Glomerular endothelial cell (primary cell): ENCODE results near the gene CARD9. TPM values are rescaled to one million over a fixed set of nuclear protein-coding genes. Genes with fewer than 3 reads are reported as not detected.

Source experiments
- DNase-seq: peaks from one replicate; pipeline ENCODE4 v3.0.0-alpha.2; 2011; ENCODE audit warnings: low read depth, low spot score; ENCODE audit errors: extremely low read depth
- total RNA-seq: library from RNA; depleted of rRNA; stranded (reverse); fragments of >200 nt; gene quantifications from 2 replicates; pipeline ENCODE4 v1.2.3, GENCODE V29; 2015

Gene CARD9
- total RNA-seq, 1 donor from 2014 or later: 0.23 TPM

DNA sequence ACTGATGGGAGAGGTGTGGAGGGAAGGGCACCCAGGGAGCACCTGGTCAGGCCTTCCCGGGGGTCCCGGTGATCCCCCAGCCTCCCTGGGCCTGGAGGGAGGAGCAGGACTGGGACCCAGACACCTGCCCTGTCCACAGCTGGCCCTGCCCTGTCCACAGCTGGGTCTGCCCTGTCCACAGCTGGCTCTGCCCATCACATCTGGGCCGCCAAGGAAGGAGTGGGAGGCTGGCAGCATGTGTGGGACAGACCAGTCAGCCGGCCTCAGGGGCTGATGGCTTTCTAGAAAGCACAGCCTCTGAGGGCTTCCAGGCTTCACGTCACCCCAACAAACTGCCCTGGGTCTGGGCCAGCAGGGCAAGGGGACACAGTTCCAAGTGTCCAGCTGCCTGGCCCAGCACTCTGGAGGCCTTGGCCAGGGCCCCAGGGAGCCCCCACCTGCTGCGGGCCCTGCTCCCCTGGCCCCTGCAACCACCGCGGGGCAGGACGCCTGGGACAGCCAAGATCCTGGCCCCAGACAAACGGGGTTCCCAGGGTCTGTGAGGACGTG, 22.1 kb downstream of the CARD9 start:
- DNase-seq: no peak

DNA sequence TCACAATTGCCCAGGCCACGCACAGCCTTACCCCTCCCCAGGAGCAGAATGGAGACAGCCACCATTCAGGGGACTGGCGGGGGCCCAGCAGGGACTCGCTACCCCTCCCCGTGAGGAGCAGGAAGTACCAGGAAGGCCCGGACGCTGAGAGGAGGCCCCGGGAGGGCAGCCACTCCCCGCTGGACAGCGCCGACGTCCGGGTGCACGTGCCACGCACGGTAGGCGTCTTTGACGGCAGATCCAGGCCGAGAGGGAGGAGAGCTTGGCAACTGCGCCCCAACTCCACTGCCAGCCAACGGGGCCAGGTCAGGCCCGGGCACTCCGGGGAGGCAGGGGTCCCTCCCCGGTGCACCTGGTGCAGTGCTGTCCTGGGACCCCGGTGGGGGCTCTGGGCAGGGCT, 23.9 kb downstream of the CARD9 start:
- no peak for DNase-seq

DNA sequence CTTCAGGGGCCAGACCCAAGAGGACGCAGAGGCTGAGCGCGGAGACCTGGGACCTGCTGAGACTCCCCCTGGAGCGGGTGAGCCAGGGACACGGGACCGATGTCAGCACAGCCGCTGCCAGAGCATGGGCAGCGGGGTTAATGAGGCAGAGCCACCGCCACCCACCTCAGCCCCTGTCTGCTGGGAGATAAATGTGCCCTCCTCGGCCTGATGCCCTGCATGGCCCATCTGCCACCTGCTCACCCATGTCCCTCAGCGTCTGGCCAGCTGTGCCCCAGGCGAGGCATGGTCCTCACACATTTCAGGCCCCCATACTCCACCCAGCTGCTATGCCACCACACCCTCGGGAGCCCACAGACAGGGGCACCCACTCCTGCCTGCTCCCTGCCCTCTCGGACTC, 24.8 kb downstream of the CARD9 start:
- no peak for DNase-seq

DNA sequence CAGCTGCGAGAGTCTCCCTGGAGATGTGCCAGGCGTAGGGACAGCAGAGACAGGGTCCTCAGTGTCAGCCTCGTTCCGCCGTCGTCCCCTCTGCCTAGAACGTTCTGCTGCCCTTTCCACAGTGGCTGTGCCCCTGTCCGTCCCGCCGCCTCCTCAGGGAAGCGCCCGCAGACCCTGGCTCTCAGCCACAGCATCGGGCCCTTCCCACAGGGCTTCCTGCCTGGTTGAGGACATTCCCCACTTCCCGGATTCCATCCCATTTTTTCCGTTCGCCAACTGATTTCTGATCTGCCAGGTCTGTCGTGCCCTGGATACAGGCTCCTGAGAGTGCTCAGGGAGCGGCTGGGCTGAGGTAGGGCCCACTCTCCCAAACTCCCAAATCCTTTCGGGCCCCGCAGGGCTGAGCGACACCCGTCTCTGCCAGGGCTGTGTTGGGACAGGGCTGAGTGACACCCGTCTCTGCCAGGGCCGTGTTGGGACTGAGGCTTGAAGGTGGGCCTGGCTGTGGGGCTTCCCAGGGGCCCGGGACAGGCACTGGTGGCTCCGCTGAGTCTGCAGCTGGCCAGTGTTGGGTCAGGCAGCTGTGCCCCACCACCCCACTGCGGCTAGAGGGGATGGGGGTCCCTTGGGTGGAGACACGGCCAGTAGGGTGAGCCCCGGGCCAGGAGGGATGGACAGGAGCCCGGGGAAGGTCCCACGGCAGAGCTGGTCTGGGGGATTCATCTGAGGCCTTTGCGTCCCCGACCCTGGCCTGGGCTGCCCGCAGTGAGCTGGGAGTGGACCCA, 25.8 kb downstream of the CARD9 start:
- no peak for DNase-seq

DNA sequence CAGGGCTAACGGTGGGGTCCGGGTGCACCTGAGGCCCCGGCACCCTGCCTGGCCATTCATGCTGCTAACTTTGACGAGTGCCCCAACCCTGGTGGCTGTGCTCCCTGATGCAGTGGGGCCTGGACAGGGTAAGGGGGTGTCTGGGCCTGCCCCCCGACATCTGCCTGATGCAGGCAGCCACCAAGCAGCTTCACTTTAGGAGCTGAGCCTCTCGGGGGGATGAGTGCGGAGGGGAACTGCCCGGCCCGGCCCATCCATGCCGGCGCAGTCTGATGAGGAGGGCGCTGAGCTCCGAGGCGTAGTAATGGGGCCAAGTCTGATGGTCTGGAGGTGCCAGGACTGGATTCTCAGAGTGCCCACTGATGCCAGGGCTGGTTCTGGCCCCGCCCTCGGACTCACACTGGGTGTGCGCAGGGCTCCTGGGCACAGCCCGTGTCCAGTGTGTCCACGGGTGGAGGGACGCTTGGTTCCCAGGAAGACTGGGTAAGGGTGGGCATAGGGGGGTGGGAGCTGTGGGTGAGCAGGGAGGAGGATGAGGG, 26.5 kb downstream of the CARD9 start:
- DNase-seq: no peak

DNA sequence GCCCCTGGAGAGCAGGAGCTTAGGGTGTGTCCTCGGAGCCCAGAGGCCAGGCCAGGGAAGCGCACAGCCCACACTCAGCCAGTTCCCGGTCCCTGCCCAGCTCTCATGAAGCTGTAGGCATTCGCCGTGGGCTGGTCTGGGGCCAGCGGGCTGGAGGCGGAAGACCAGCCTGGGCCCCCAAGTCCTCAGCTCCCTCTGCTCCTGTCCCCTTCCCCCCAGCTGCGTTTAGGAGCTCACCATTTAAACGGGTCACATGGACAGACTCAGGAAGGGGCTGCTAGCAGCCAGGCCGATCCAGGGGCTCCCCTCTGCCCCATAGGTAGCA, 27.4 kb downstream of the CARD9 start:
- no peak for DNase-seq

DNA sequence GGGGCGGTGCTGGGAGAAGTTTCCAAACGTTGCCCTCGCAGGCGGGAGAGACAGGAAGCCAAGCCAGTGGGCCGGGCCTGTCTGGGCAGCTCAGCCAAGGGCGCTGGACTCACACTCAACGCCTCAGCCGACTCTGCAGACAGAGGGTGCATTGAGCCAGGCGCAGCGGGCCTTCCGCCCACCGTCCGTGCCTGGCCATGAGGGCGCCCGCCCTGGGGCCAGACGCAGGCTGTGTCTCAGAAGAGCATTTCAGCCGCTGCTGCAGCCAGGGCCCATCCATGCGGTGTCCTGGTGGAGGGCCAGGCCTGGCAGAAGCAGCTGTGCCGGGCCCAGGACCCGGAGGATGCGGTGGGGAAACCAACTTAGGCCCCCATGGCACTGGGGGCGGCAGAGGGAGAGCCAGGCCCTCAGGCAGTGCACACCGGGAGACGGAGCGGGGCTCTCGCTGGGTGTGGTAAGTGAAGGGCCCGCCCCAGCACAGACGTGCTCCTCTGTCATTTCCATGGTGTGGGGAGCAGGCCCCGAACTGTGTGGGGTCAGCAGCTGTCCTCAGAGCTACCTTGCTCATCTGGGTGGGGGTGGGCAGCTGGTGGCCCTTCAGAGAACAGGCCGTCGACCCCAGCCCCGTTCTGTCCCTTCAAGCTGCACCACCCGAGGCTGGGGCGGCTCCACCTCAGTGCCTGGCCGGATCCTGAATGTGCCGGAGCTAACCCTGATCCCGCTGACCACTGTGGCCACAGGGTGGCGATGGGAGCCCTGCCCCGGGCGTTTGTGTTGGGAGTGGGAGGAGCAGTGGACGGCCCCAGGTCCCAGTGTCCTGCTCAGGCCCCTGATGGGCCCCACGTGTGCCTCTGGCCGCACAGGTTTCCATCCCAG, 27.9 kb downstream of the CARD9 start:
- no peak for DNase-seq

DNA sequence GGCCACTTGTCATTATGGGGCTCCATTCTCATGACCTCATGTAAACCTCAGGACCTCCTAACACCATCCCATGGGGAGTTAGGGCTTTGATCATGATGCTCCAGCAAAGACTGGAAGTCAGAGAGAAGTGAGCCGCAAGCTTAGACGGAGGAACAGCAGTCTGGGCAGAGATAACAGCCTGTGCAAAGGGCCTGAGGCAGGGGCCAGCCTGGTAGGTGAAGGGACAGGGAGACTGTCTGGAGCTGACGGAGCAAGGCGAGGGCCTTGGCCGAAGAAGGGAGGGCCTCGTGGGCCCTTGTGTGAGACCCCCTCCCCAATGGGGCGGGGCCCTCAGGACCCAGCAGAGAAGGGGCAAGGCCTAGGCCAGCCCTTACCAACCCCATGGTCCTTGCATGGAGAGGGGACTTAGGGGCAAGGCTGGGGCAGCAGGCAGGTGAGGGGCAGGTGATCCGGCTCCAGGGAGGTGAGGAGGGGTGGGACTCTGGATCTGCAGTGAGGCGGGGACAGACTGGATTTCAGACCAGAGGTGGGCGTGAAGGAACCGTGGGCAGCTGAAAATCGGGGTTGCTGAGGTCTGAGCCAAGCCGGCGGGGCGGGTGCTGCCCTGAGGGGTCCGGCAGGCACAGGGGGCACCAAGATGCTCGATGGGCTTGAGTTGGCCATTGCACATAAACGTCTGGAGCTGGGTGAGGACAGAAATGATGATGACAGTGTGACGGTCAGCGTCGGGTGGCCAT, 28.8 kb downstream of the CARD9 start:
- DNase-seq: no peak

DNA sequence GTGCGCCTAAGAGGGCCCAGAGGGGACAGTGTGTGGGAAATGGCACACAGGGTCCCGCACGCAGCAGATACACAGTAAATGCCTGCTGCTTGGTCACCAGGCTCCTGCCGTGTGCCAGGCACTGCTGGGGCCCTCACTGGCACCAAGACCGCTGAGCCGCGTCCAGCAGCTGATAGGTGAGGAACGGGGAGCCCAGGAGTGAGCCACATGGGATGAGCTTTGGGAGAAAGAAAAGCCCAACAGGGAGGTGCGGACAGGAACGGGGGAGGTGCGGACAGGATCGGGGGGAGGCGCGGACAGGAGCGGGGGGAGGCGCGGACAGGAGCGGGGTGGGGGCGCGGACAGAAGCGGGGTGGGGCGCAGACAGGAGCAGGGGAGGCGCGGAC, 29.6 kb downstream of the CARD9 start:
- DNase-seq: no peak

DNA sequence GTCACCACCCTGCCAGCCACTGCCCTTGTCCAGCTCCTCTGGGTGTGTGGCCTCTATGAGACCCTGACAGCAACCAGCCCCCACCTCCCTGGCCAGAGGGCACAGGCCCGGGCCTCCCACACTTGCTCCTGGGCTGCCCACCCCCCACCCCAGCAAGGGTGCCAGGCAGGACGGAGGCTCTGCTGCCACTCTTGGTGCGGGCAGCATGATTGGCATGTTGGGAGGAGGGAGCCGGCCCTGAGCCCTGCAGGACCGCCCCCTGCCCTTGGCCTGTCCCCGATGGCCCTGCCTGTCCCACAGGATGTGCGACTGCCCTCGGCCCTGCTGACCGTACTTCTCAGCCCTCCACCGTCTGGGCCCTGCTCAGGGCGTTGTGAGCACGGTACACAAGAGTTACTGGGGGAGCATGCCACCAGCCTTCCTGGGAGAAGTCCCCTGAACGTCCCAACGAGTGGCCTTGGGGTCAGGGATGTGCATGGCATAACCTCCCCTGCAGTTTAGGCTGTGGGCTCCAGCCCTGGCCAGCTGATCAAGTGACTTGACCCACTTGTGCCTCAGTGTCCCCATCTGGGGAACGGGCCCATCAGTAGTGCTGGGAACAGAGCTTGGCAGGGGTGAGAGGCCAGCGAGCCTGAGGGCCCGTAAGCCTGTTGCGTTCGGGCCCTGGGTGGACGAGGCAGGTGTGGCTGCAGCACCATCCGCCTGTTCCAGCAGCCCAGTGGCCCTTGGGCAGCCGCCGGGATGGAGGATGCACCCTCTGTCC, 30.2 kb downstream of the CARD9 start:
- DNase-seq: no peak

DNA sequence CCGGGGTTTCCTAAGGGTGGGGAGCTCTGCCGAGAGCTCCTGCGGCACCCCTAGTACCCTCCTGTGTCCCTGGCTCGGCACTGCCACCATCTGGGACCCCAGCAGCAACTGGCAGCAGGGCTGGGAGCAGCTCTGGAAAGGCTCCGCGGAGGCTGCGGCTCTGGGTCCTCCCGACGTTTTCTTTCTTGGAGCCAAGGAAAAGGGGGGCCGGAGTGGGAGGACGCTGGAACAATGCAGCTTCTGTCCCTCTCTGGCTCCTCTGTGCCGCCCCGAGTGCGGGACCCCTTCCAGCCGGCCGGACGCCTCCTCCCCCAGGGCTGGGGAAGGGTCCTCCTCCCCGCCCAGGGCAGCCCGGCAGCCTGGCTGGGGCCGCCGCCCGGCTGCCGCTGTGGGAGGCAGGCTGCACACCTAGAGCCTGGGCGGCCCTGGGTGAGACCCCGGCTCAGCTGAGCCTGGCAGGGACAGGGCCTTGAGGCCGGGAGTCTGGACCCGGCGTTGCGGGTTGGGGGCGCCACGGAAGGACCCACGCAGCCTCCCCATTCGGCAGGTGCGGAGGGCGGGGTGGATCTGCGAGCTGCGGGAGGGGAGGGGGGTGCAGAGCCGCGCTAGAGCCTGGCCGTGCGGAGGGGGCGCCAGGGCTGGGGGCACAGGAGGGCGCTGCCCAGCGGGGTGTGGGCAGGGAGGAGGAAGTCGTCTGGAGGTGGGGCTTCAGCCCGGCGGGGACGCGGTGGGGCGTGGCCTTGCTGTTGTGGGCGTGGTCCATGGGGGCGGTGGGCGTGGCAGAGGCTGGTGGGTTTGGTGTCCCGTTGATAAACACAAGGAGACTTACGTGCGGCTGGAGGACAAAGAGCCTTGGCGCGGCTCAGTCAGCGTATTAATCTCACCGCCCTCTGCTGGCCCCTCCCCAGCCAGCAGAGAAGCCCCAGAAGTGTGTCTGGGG, 31.0 kb downstream of the CARD9 start:
- no peak for DNase-seq

DNA sequence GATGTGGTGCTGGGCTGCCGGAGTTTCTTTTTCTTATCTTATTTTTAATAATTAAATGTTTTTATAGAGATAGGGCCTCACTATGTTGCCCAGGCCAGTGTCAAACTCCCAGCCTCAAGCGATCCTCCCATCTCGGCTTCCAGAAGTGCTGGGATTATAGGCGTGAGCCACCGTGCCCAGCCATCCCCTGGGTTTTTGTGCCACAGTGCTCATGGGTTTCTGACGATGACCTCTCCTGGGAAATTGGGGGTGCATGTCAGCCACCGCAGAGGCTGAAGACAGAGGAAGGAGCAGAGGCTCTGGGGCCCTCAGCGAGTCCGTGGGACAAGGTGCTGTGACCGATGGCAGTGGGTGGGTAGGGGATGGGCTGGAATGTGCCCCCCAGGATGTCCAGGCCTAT, 31.7 kb downstream of the CARD9 start:
- DNase-seq: no peak

DNA sequence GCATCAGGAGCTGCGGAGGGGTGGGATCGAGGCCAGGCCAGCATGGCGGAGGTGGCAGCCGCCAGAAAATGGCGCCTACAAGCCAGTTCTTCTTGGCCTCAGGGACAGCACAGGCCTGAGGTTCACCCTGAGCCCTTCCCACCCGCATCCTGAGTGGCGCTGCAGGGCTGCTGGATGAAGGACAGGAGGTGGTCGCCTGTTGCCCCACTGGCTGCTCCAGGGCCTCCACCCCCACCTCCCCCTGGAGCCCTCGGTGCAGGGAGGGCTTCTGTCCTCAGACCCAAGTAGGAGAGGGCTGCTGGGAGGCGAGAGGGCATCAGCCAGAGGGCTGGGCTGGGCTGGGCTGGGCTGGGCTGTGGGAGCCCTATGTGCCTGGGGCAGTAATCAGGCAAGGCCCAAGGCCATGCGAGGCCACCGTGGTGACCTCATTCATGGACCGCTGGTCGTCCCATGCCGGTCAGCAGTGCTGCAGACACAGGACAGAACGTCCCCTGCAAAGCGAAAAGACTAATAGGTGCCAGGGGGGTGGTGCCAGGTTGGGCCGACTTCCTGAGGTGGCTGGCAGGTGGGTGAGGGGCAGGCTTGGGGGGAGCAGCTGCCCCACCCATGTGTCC, 32.3 kb downstream of the CARD9 start:
- DNase-seq: no peak

DNA sequence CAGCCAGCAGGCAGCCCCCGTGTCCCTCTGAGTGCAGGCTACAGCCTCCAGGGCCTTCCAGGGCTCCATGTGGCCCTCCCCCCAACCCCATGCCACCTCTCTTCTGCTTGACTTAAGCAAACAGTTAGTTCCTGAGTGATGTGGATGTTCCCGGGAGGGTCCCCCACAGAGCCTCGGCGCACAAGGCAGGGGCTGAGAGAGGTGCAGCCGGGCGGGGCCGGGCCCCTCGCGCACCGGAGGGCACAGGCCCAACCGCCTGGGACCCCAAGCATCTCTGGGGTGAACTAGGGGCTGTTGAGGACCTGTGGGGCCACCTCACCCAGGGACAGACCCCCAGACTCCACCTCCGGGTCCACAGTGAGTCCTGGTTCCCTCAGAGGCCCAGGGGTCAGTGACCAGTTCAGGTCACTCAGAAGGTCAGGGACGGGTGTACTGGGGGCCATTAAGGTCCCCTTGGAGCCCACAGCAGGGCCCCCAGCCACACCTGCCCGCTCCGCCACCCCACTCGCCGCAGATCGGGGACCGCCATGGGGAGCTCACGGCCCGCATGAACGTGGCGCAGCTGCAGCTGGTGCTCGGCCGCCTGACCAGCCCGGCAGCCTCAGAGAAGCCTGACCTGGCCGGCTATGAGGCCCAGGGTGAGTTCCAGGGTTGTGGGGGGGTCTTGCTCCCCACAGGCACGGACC, 33.0 kb downstream of the CARD9 start:
- DNase-seq: no peak

DNA sequence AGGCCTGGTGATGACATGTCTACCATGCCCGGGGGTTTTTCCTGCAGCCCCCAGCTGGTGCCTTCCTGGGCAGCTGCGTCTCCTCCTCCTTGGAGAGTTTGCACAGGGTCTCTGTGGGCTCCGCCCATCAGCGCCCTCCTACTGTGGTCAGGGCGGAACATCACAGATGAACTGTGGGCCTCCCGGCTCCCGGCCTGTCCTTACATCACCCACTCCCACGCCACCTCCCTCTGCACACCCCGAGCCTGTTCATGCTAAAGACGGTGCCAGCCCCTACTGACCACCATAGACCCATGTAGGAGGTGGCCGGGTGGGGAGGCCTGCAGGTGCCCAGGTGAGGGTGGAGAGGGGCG, 33.5 kb downstream of the CARD9 start:
- DNase-seq: no peak

DNA sequence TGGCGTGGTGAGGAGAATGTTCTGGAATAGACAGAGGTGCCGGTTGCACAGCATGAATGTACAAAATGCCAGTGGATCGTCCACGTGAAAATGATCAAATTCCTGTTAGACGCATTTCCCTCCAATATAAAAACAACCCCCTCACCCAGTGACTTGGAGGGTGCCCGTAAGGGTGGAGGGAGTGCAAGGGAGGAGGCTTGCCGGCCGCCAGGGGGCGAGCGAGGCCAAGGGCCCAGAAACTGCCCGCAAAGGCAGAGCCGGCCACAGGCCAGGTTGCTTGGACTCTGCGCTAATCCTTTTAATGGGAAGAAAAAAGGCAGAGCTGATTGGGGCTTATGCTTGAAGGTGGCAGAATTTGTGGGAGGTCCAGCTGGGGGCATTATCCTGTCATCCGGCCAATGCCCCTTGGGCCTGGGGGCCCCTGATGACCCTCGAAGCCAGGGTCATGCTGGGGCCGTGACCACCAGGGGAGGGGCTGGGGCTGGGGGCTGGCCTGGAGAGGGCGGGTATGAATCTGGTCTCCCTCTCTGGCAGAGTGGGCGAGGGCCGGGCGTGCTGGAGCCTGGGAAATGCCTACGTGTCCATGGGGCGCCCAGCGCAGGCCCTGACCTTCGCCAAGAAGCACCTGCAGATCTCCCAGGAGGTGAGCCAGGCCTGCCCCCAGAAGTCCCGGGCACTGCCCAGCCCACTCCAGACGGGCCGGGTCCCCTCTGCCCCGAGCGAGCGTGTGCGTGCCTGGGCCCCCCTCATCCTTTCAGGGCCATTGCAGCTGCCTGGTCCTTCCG, 34.1 kb downstream of the CARD9 start:
- no peak for DNase-seq

DNA sequence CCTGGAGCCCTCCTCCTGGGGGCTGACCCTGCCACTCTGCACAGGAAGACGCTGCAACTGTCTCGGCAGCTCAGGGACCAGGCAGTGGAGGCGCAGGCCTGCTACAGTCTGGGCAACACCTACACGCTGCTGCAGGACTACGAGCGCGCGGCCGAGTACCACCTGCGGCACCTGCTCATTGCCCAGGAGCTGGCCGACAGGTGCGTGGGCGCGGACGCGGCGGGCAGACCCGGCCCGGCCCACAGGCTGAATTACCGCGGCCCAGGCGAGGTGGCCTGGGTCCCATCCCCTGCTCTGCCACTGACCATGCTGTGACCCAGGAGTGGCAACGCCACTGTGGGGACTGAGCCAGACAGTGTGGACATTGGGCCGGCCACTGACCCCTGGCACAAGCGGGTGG, 35.0 kb downstream of the CARD9 start:
- no peak for DNase-seq
